ENCODE data around the gene SGPP1. TPM values are rescaled to one million over a fixed set of nuclear protein-coding genes. Genes with fewer than 3 reads are reported as not detected.

Gene SGPP1
- total RNA-seq, 1 experiment from 2014 or later: 19.3 TPM

- no peak overlapping the region for H3K9ac ChIP-seq (ENCODE audit: low read length)
- ATAC-seq: no peak
- no peak overlapping the region for H3K4me3 ChIP-seq (ENCODE audit: low read length)
- H3K4me1 ChIP-seq (ENCODE audit: insufficient read depth, low read length): peaks cover 5% of the 10 kb centered on the region; the same call in 1 of the 2 replicates
- TF ChIP-seq EZH2 (IDR thresholded peaks at IDR 0.05; ENCODE audit: low read length, unreplicated experiment) (no peak), CTCF (conservative IDR thresholded peaks at IDR 0.05; ENCODE audit: low read depth, low read length) (no peak), EZH2phosphoT487 (IDR thresholded peaks at IDR 0.05; ENCODE audit: borderline replicate concordance, low read length) (no peak)
- no peak for DNase-seq
- H4K20me1 ChIP-seq (ENCODE audit: low read length): no peaks in the 10 kb centered on the region
- CTCF ChIA-PET: interaction anchor here (0.6 to 0.7 kb wide), 3 partner anchors 21 to 107 kb away, joined by 4 to 18 read pairs (median 8); no protein-coding TSS in a partner anchor
- no peaks in the 10 kb centered on the region for H3K27me3 ChIP-seq (ENCODE audit: low read length)
- H3F3A ChIP-seq (ENCODE audit: low read length, unreplicated experiment): no peaks in the 10 kb centered on the region
- no peaks in the 10 kb centered on the region for H3K9me3 ChIP-seq (ENCODE audit: low read length)
- H3K9me2 ChIP-seq (replicated peaks; ENCODE audit: low read length): no peaks in the 10 kb centered on the region
- H3K27ac ChIP-seq (ENCODE audit: low read length): no peak overlapping the region
- H3K4me2 ChIP-seq (ENCODE audit: low read length): no peak overlapping the region
- POLR2A ChIA-PET (ENCODE audit: unreplicated experiment): no interaction called here
- no peak overlapping the region for H2AFZ ChIP-seq (ENCODE audit: low read length)
- no peaks in the 10 kb centered on the region for H3K79me2 ChIP-seq (ENCODE audit: low read length)
- H3K36me3 ChIP-seq (ENCODE audit: low read depth, low read length): no peaks in the 10 kb centered on the region
- no TSS peak for BruUV-seq (replicated peaks)
- intact Hi-C loops (cut with micrococcal nuclease): no loop called here
Measured at GRCh38 chr14:63747846-63748245, 20.0 kb upstream of the SGPP1 start.

- Histone ChIP-seq H3K4me3 (ENCODE audit: low read length) (no peak overlapping the region), H4K20me1 (ENCODE audit: low read length) (no peaks in the 10 kb centered on the region), H3K4me1 (ENCODE audit: insufficient read depth, low read length) (no peaks in the 10 kb centered on the region), H3K27ac (ENCODE audit: low read length) (no peak overlapping the region), H3K9ac (ENCODE audit: low read length) (no peak overlapping the region), H3K27me3 (ENCODE audit: low read length) (no peaks in the 10 kb centered on the region), H3F3A (ENCODE audit: low read length, unreplicated experiment) (no peaks in the 10 kb centered on the region), H2AFZ (ENCODE audit: low read length) (no peak overlapping the region), H3K9me3 (ENCODE audit: low read length) (no peaks in the 10 kb centered on the region), H3K4me2 (ENCODE audit: low read length) (no peak overlapping the region), H3K9me2 (replicated peaks; ENCODE audit: low read length) (no peaks in the 10 kb centered on the region), H3K79me2 (ENCODE audit: low read length) (no peaks in the 10 kb centered on the region), H3K36me3 (ENCODE audit: low read depth, low read length) (no peaks in the 10 kb centered on the region)
- TF ChIP-seq EZH2phosphoT487 (IDR thresholded peaks at IDR 0.05; ENCODE audit: borderline replicate concordance, low read length) (no peak), EZH2 (IDR thresholded peaks at IDR 0.05; ENCODE audit: low read length, unreplicated experiment) (no peak), CTCF (conservative IDR thresholded peaks at IDR 0.05; ENCODE audit: low read depth, low read length) (no peak)
- no peak for DNase-seq
- no TSS peak for BruUV-seq (replicated peaks)
- ChIA-PET CTCF (no interaction called here), POLR2A (ENCODE audit: unreplicated experiment) (no interaction called here)
- intact Hi-C loops (cut with micrococcal nuclease): no loop called here
- ATAC-seq: peak; percentile 50
Measured at GRCh38 chr14:63745858-63746425, 18.1 kb upstream of the SGPP1 start.

GRCh38 chr14:63745272-63745671 is 17.4 kb upstream of the SGPP1 start:
- H3K9ac ChIP-seq (ENCODE audit: low read length): no peak overlapping the region
- no TSS peak for BruUV-seq (replicated peaks)
- DNase-seq (no peak), ATAC-seq (no peak)
- intact Hi-C loops (cut with micrococcal nuclease): no loop called here
- H3K79me2 ChIP-seq (ENCODE audit: low read length): no peaks in the 10 kb centered on the region
- CTCF ChIA-PET: interaction anchor here (0.8 kb wide), 1 partner anchor 110 kb away, joined by 4 read pairs; no protein-coding TSS in a partner anchor
- no peaks in the 10 kb centered on the region for H3K36me3 ChIP-seq (ENCODE audit: low read depth, low read length)
- no peak overlapping the region for H2AFZ ChIP-seq (ENCODE audit: low read length)
- POLR2A ChIA-PET (ENCODE audit: unreplicated experiment): no interaction called here
- no peaks in the 10 kb centered on the region for H3K9me3 ChIP-seq (ENCODE audit: low read length)
- no peaks in the 10 kb centered on the region for H3K4me1 ChIP-seq (ENCODE audit: insufficient read depth, low read length)
- no peaks in the 10 kb centered on the region for H3K27me3 ChIP-seq (ENCODE audit: low read length)
- no peak overlapping the region for H3K4me2 ChIP-seq (ENCODE audit: low read length)
- no peak for TF ChIP-seq CTCF (conservative IDR thresholded peaks at IDR 0.05; ENCODE audit: low read depth, low read length)
- no peak for TF ChIP-seq EZH2 (IDR thresholded peaks at IDR 0.05; ENCODE audit: low read length, unreplicated experiment)
- TF ChIP-seq EZH2phosphoT487 (IDR thresholded peaks at IDR 0.05; ENCODE audit: borderline replicate concordance, low read length): no peak
- H4K20me1 ChIP-seq (ENCODE audit: low read length): no peaks in the 10 kb centered on the region
- H3K27ac ChIP-seq (ENCODE audit: low read length): no peak overlapping the region
- H3K9me2 ChIP-seq (replicated peaks; ENCODE audit: low read length): no peaks in the 10 kb centered on the region
- H3K4me3 ChIP-seq (ENCODE audit: low read length): no peak overlapping the region
- H3F3A ChIP-seq (ENCODE audit: low read length, unreplicated experiment): no peaks in the 10 kb centered on the region
